ENCODE measurements around the gene HPCAL1. TPM values are rescaled to one million over a fixed set of nuclear protein-coding genes. Genes with fewer than 3 reads are reported as not detected.

Gene HPCAL1
- total RNA-seq, 1 experiment from 2014 or later = 35.1 TPM

DNA sequence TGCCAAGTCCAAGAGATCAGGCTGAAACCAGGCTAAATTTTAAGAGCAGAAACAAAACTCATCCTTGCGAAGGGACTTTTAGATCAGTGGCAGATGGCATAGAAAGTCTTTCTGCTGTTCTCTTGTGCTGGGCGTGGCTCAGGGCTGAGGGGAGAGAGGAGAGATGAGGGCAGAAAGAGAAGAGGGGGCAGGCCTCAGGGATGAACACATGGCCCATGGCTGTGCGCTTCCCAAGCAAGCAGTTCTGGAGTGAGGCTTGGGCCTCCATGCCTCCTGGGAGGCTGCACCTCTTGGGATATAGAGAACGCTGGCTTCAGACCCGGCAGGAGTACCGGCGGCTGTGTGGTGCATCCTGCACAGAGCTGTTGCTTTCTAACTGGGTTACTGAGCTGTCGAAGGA lies 41.0 kb downstream of the HPCAL1 start:
- intact Hi-C loops (cut with micrococcal nuclease; ENCODE audit: unreplicated experiment) = no loop called here
- BruUV-seq (replicated peaks) = no TSS peak
- TF ChIP-seq, protein P1, sequence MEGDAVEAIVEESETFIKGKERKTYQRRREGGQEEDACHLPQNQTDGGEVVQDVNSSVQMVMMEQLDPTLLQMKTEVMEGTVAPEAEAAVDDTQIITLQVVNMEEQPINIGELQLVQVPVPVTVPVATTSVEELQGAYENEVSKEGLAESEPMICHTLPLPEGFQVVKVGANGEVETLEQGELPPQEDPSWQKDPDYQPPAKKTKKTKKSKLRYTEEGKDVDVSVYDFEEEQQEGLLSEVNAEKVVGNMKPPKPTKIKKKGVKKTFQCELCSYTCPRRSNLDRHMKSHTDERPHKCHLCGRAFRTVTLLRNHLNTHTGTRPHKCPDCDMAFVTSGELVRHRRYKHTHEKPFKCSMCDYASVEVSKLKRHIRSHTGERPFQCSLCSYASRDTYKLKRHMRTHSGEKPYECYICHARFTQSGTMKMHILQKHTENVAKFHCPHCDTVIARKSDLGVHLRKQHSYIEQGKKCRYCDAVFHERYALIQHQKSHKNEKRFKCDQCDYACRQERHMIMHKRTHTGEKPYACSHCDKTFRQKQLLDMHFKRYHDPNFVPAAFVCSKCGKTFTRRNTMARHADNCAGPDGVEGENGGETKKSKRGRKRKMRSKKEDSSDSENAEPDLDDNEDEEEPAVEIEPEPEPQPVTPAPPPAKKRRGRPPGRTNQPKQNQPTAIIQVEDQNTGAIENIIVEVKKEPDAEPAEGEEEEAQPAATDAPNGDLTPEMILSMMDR (IDR thresholded peaks at IDR 0.05; ENCODE audit: unreplicated experiment) = no peak
- no peak overlapping the region for H3K4me3 Mint-ChIP-seq (ENCODE audit: low read depth, unreplicated experiment)
- no peak overlapping the region for H3K27ac Mint-ChIP-seq (ENCODE audit: unreplicated experiment)
- peaks cover 38% of the 10 kb centered on the region for H3K4me1 Mint-ChIP-seq (ENCODE audit: low read depth, unreplicated experiment)
- H3K9me3 Mint-ChIP-seq (ENCODE audit: low read depth, unreplicated experiment) = no peaks in the 10 kb centered on the region
- no peaks in the 10 kb centered on the region for H3K27me3 Mint-ChIP-seq (ENCODE audit: unreplicated experiment)
- CTCF ChIA-PET = no interaction called here
- peaks cover 3% of the 10 kb centered on the region for H3K36me3 Mint-ChIP-seq (ENCODE audit: insufficient read depth, unreplicated experiment)
- DNase-seq = no peak

DNA sequence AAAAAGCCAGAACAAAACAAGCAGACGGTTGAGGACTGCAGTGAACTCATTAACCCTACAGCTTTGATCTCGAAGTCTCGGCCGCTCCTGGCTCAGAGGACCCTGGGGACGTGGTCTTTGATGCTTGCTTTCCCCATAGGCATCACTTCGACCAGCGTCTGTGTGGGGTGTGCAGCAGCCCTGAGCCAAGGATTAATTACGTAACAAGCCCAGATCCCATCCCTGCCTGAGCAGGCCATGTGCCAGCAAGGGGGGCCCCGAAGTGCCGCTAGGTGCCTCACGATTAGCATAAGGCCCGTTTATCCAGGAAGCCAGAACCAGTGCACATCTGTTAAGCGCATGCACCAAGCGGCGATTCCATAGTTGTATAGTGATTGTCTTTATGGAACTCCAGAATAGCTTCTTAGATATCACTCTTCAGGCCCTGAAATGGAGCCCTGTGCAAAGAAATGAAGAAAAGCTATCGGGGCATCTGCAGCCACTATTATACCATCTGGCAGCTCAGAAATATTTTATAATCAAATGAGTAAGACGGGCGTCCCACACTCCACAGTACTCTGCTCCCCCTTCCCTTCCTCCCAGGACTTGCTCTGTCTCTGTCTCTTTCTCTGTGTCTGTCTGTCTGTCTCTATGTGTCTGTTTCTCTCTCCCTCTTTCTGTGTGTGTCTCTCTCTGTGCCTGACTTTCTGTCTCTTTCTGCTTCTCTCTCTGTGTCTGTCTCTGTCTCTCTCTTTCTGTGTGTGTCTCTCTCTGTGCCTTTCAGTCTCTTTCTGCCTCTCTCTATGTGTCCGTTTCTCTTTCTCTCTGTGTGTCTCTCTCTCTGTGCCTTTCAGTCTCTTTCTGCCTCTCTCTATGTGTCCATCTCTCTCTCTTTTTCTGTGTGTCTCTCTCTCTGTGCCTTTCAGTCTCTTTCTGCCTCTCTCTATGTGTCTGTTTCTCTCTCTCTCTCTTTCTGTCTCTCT lies 41.7 kb downstream of the HPCAL1 start:
- no peaks in the 10 kb centered on the region for H3K9me3 Mint-ChIP-seq (ENCODE audit: low read depth, unreplicated experiment)
- intact Hi-C loops (cut with micrococcal nuclease; ENCODE audit: unreplicated experiment) = no loop called here
- H3K4me3 Mint-ChIP-seq (ENCODE audit: low read depth, unreplicated experiment) = no peak overlapping the region
- H3K36me3 Mint-ChIP-seq (ENCODE audit: insufficient read depth, unreplicated experiment) = peaks cover 3% of the 10 kb centered on the region
- TF ChIP-seq, protein P1 (IDR thresholded peaks at IDR 0.05; ENCODE audit: unreplicated experiment) = no peak
- H3K4me1 Mint-ChIP-seq (ENCODE audit: low read depth, unreplicated experiment) = peaks cover 38% of the 10 kb centered on the region
- no TSS peak for BruUV-seq (replicated peaks)
- H3K27me3 Mint-ChIP-seq (ENCODE audit: unreplicated experiment) = no peaks in the 10 kb centered on the region
- DNase-seq = no peak
- CTCF ChIA-PET = no interaction called here
- H3K27ac Mint-ChIP-seq (ENCODE audit: unreplicated experiment) = no peak overlapping the region

DNA sequence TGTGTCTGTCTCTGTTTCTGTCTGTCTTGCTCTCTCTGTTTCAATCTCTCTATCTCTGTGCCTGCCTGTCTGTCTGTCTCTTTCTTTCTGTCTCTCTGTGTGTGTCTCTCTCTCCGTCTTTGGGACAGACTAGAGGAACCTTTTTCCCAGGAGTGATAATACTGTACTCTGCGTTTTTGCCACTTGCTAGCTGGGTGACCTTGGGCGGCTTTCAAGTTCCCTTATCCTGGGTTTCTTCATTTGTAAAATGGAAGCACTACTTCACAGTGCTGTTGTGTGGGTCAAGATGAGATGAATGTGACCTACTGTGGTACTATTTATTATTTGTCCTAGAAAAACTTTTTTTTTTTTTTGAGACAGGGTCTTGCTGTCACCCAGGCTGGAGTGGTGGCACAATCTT lies 42.4 kb downstream of the HPCAL1 start:
- BruUV-seq (replicated peaks) = no TSS peak
- H3K4me3 Mint-ChIP-seq (ENCODE audit: low read depth, unreplicated experiment) = no peak overlapping the region
- CTCF ChIA-PET = no interaction called here
- intact Hi-C loops (cut with micrococcal nuclease; ENCODE audit: unreplicated experiment) = no loop called here
- no peak overlapping the region for H3K27ac Mint-ChIP-seq (ENCODE audit: unreplicated experiment)
- peaks cover 38% of the 10 kb centered on the region for H3K4me1 Mint-ChIP-seq (ENCODE audit: low read depth, unreplicated experiment)
- H3K9me3 Mint-ChIP-seq (ENCODE audit: low read depth, unreplicated experiment) = no peaks in the 10 kb centered on the region
- no peaks in the 10 kb centered on the region for H3K27me3 Mint-ChIP-seq (ENCODE audit: unreplicated experiment)
- TF ChIP-seq, protein P1 (IDR thresholded peaks at IDR 0.05; ENCODE audit: unreplicated experiment) = no peak
- no peaks in the 10 kb centered on the region for H3K36me3 Mint-ChIP-seq (ENCODE audit: insufficient read depth, unreplicated experiment)
- DNase-seq = no peak

DNA sequence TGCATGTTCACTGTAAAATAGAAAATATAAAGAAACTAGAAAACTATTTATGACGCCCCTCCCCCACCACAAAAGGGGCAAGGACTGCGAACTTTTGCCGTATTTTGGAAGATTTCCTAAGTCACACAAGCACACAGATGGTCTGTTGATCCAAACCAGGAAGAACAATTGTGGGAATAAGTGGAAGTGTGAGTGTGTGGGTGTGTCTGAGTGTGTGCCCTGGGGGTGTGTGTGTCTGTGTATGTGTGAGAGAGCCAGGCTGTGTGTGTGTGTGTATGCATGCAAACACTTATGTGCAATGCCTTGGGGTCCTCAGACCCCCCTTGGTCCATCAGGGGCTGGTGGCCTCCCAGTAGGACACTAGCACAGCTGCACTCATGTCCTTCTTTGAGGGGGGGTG lies 43.1 kb downstream of the HPCAL1 start:
- CTCF ChIA-PET = no interaction called here
- TF ChIP-seq, protein P1 (IDR thresholded peaks at IDR 0.05; ENCODE audit: unreplicated experiment) = no peak
- Mint-ChIP-seq H3K4me3 (ENCODE audit: low read depth, unreplicated experiment) (no peak overlapping the region), H3K9me3 (ENCODE audit: low read depth, unreplicated experiment) (no peaks in the 10 kb centered on the region), H3K27ac (ENCODE audit: unreplicated experiment) (no peak overlapping the region), H3K27me3 (ENCODE audit: unreplicated experiment) (no peaks in the 10 kb centered on the region), H3K4me1 (ENCODE audit: low read depth, unreplicated experiment) (peaks cover 32% of the 10 kb centered on the region), H3K36me3 (ENCODE audit: insufficient read depth, unreplicated experiment) (no peaks in the 10 kb centered on the region)
- intact Hi-C loops (cut with micrococcal nuclease; ENCODE audit: unreplicated experiment) = no loop called here
- no peak for DNase-seq
- no TSS peak for BruUV-seq (replicated peaks)
